SK-N-SH (cell line): ENCODE data around the gene TERT. TPM values are rescaled to one million over a fixed set of nuclear protein-coding genes. Genes with fewer than 3 reads are reported as not detected.
"Not testable (repeated sequence)": the region's sequence is repeated elsewhere in the genome, so short reads cannot be mapped to it uniquely, and the experiment has no call there.

ENCODE experiments used
- CTCF ChIA-PET: fragments of 300-600, 350-600 bp; formaldehyde crosslinking; extraction: SDS; loops from one replicate; lab custom pipeline; 2021; lab: Yijun Ruan, JAX
- POLR2A ChIA-PET: fragments of 350-600 bp; sonication (Branson Sonifier 250); formaldehyde crosslinking; extraction: SDS; loops from one replicate; lab custom pipeline; 2020; ENCODE audit warnings: antibody characterized with exemption, inconsistent platforms; lab: Yijun Ruan, JAX
- DNase-seq: peaks from one replicate; pipeline ENCODE4 v3.0.0; 2012
- H2AFZ ChIP-seq: fragments of 200-600 bp; sonication (generic); 2 replicates; pipeline ENCODE4 v1.8.1; 2016; ENCODE audit warnings: antibody characterized with exemption, mild to moderate bottlenecking, low read depth
- H3F3A ChIP-seq: fragments of 200-600 bp; sonication (generic); replicated peaks from 2 replicates; pipeline ENCODE3; 2016; ENCODE audit warnings: antibody characterized with exemption, mild to moderate bottlenecking; ENCODE audit not compliant: insufficient read depth
- H3K27ac ChIP-seq, 2 experiments: fragments of 200-500 bp in 1 of 2; fragments of 200-600 bp in 1 of 2; sonication (Bioruptor generic) in 1 of 2; sonication (generic), shearing (Covaris generic) in 1 of 2; 2 replicates each; pipeline versions ENCODE4 v1.5.1 to v1.6.1; 2014 to 2016; ENCODE audit warnings: low read depth in 2 of 2, inconsistent platforms in 1 of 2, low read length in 1 of 2, mild to moderate bottlenecking in 1 of 2, mixed read lengths in 1 of 2
- H3K27me3 ChIP-seq: fragments of 200-600 bp; sonication (generic), shearing (Covaris generic); 2 replicates; pipeline ENCODE4 v1.6.1; 2016; ENCODE audit warnings: mixed run types; ENCODE audit not compliant: insufficient read depth
- H3K36me3 ChIP-seq, 2 experiments: fragments of 200-500 bp in 1 of 2; fragments of 200-600 bp in 1 of 2; sonication (Bioruptor generic) in 1 of 2; sonication (generic) in 1 of 2; replicated peaks in 1 of 2; 2 replicates each; pipeline versions ENCODE3 to v1.5.1; 2014 to 2016; ENCODE audit warnings: low read length in 1 of 2, mild to moderate bottlenecking in 1 of 2; ENCODE audit not compliant: insufficient read depth in 2 of 2, control insufficient read depth in 1 of 2
- H3K4me1 ChIP-seq, 2 experiments: fragments of 200-500 bp in 1 of 2; fragments of 200-600 bp in 1 of 2; sonication (Bioruptor generic) in 1 of 2; sonication (generic), shearing (Covaris generic) in 1 of 2; 2 replicates each; pipeline versions ENCODE4 v1.5.1 to v1.6.1; 2014 to 2016; ENCODE audit warnings: low read depth in 1 of 2, low read length in 1 of 2, mixed run types in 1 of 2; ENCODE audit not compliant: insufficient read depth in 2 of 2, control insufficient read depth in 1 of 2
- H3K4me2 ChIP-seq: fragments of 200-600 bp; sonication (generic), shearing (Covaris generic); 2 replicates; pipeline ENCODE4 v1.6.1; 2017; ENCODE audit warnings: mixed run types
- H3K4me3 ChIP-seq, 2 experiments: fragments of 200-500 bp in 1 of 2; fragments of 200-600 bp in 1 of 2; sonication (Bioruptor generic) in 1 of 2; sonication (generic), shearing (Covaris generic) in 1 of 2; 2 replicates each; pipeline versions ENCODE4 v1.5.1 to v1.8.1; 2014 to 2016; ENCODE audit warnings: low read depth in 2 of 2, inconsistent platforms in 1 of 2, low read length in 1 of 2, mild to moderate bottlenecking in 1 of 2, mixed read lengths in 1 of 2, moderate library complexity in 1 of 2
- H3K79me2 ChIP-seq: fragments of 200-600 bp; sonication (generic); 2 replicates; pipeline ENCODE4 v1.8.1; 2017; ENCODE audit warnings: mild to moderate bottlenecking; ENCODE audit not compliant: insufficient read depth
- H3K9ac ChIP-seq: fragments of 200-600 bp; sonication (generic); 2 replicates; pipeline ENCODE4 v1.6.1; 2017; ENCODE audit warnings: mixed run types
- H3K9me2 ChIP-seq: fragments of 200-600 bp; sonication (generic); 2 replicates; pipeline ENCODE4 v1.6.1; 2017; ENCODE audit warnings: mixed run types
- H3K9me3 ChIP-seq: fragments of 200-600 bp; sonication (generic); 2 replicates; pipeline ENCODE4 v1.6.1; 2017; ENCODE audit warnings: mixed run types, mild to moderate bottlenecking, moderate library complexity
- H4K20me1 ChIP-seq: fragments of 200-600 bp; sonication (generic); 2 replicates; pipeline ENCODE4 v1.6.1; 2017; ENCODE audit warnings: mild to moderate bottlenecking, mixed run types; ENCODE audit not compliant: insufficient read depth
- CHD2 ChIP-seq: fragments of 150-350 bp; IDR thresholded peaks from 2 replicates; pipeline ENCODE4 v1.6.1; 2018; ENCODE audit warnings: low read length; ENCODE audit not compliant: partially characterized antibody
- ELF1 ChIP-seq: IDR thresholded peaks from 2 replicates; pipeline ENCODE4 v1.4.0; 2012
- EZH2phosphoT487 ChIP-seq: fragments of 200-600 bp; sonication (generic); IDR thresholded peaks from 2 replicates; pipeline ENCODE4 v1.6.1; 2017; ENCODE audit warnings: low read depth, mixed run types, mild to moderate bottlenecking, antibody characterized with exemption, moderate library complexity, borderline replicate concordance
- FOSL2 ChIP-seq: IDR thresholded peaks from 2 replicates; pipeline ENCODE4 v1.4.0; 2012; ENCODE audit warnings: low read depth, mild to moderate bottlenecking, moderate library complexity, borderline replicate concordance
- GABPA ChIP-seq: IDR thresholded peaks from 2 replicates; pipeline ENCODE4 v1.4.0; 2012; ENCODE audit warnings: low read depth, mild to moderate bottlenecking
- IRF3 ChIP-seq: fragments of 150-350 bp; IDR thresholded peaks from 2 replicates; pipeline ENCODE4 v1.6.1; 2016; ENCODE audit warnings: mild to moderate bottlenecking, low read depth, low read length
- MEF2A ChIP-seq: IDR thresholded peaks from 2 replicates; pipeline ENCODE4 v1.4.0; 2012; ENCODE audit warnings: low read depth, borderline replicate concordance
- NFIC ChIP-seq: IDR thresholded peaks from 2 replicates; pipeline ENCODE4 v1.4.0; 2012; ENCODE audit warnings: borderline replicate concordance
- PBX3 ChIP-seq: IDR thresholded peaks from 2 replicates; pipeline ENCODE4; 2012
- POLR2AphosphoS5 ChIP-seq: IDR thresholded peaks from 2 replicates; pipeline ENCODE4 v1.6.1; 2012; ENCODE audit warnings: low read depth, low read length
- RCOR1 ChIP-seq: fragments of 150-350 bp; IDR thresholded peaks from 2 replicates; pipeline ENCODE4 v1.6.1; 2017; ENCODE audit warnings: antibody characterized with exemption, low read length
- RXRA ChIP-seq: IDR thresholded peaks from 2 replicates; pipeline ENCODE4 v1.4.0; 2012; ENCODE audit warnings: low read depth, mild to moderate bottlenecking, borderline replicate concordance
- SIN3A ChIP-seq: IDR thresholded peaks from 2 replicates; pipeline ENCODE4 v1.6.1; 2012; ENCODE audit warnings: low read depth, mild to moderate bottlenecking, low read length, moderate library complexity, borderline replicate concordance
- TAF1 ChIP-seq: IDR thresholded peaks from 2 replicates; pipeline ENCODE4 v1.6.1; 2012; ENCODE audit warnings: low read depth, mild to moderate bottlenecking, low read length, moderate library complexity, borderline replicate concordance
- TEAD4 ChIP-seq: IDR thresholded peaks from 2 replicates; pipeline ENCODE4 v1.4.0; 2012; ENCODE audit warnings: mild to moderate bottlenecking, borderline replicate concordance; ENCODE audit not compliant: insufficient read depth
- ZBTB33 ChIP-seq: IDR thresholded peaks from 2 replicates; pipeline ENCODE4 v1.4.0; 2012; ENCODE audit warnings: low read depth, borderline replicate concordance
- WGBS: methylation state at CpG from one replicate; pipeline ENCODE4 v1.1.6; 2017; ENCODE audit warnings: low lambda C conversion rate; 5-methylcytosine and 5-hydroxymethylcytosine counted together
- polyA plus RNA-seq, 3 experiments: library from polyadenylated mRNA; depleted of rRNA; stranded (reverse); fragments of >200 nt; gene quantifications; 2 replicates each; pipeline ENCODE4 v1.2.3, GENCODE V29; 2012

TERT gene
- polyA plus RNA-seq, 1 of the 3 experiments (the other 2 are of a cell fraction): 2.4 TPM

GRCh38 chr5:1275397-1276391 is 19.2 kb downstream of the TERT start:
- H3K27me3 ChIP-seq, H4K20me1 ChIP-seq, H3K79me2 ChIP-seq, H3K9me3 ChIP-seq, H3K9ac ChIP-seq, H2AFZ ChIP-seq, H3K27ac ChIP-seq, H3K4me2 ChIP-seq, H3K9me2 ChIP-seq, H3K4me1 ChIP-seq, DNase-seq, H3K36me3 ChIP-seq, CTCF ChIA-PET, H3K4me3 ChIP-seq, H3F3A ChIP-seq, POLR2A ChIA-PET: not testable (repeated sequence)
- 47% methylated on average over 10 of the region's 10 CpGs for WGBS

GRCh38 chr5:1274471-1274870 is 20.4 kb downstream of the TERT start:
- 59% methylated on average over 10 of the region's 16 CpGs for WGBS
- Histone ChIP-seq H3K4me1 (no peaks in the 10 kb centered on the region), H3K9me2 (no peaks in the 10 kb centered on the region), H3K27ac (no peak overlapping the region), H3K4me2 (no peak overlapping the region), H3K4me3 (no peak overlapping the region), H4K20me1 (no peaks in the 10 kb centered on the region), H3K36me3 (no peaks in the 10 kb centered on the region), H3K9me3 (no peaks in the 10 kb centered on the region), H3F3A (no peaks in the 10 kb centered on the region), H3K27me3 (no peaks in the 10 kb centered on the region; the same call in 1 of the 2 replicates), H3K79me2 (no peaks in the 10 kb centered on the region), H3K9ac (no peak overlapping the region), H2AFZ (no peak overlapping the region)
- ChIA-PET CTCF (no interaction called here), POLR2A (no interaction called here)
- no peak for TF ChIP-seq CHD2
- TF ChIP-seq SIN3A: no peak
- TF ChIP-seq GABPA: no peak
- no peak for DNase-seq

GRCh38 chr5:1273745-1274144 is 21.1 kb downstream of the TERT start:
- Histone ChIP-seq H3K9ac (no peak overlapping the region), H3K4me1 (no peaks in the 10 kb centered on the region), H3K27ac (no peak overlapping the region), H3K79me2 (no peaks in the 10 kb centered on the region), H3K9me2 (no peaks in the 10 kb centered on the region), H3F3A (no peaks in the 10 kb centered on the region), H4K20me1 (no peaks in the 10 kb centered on the region), H3K36me3 (no peaks in the 10 kb centered on the region), H3K27me3 (no peaks in the 10 kb centered on the region; the same call in 1 of the 2 replicates), H3K4me2 (no peak overlapping the region), H3K4me3 (no peak overlapping the region), H2AFZ (no peak overlapping the region), H3K9me3 (no peaks in the 10 kb centered on the region)
- CTCF ChIA-PET: no interaction called here
- no peak for DNase-seq
- POLR2A ChIA-PET: no interaction called here
- TF ChIP-seq ZBTB33 (no peak), CHD2 (no peak), TEAD4 (no peak), POLR2AphosphoS5 (no peak), GABPA (no peak), RXRA (no peak), NFIC (no peak), TAF1 (no peak), FOSL2 (no peak), EZH2phosphoT487 (no peak), ELF1 (no peak), PBX3 (no peak), RCOR1 (no peak), MEF2A (no peak), IRF3 (no peak)
- 86% methylated on average over 13 of the region's 20 CpGs for WGBS
